GM18499 (cell line): ENCODE measurements around the gene EZH2.

Experiments
- ATAC-seq: cut with Tn5 transposase; IDR thresholded peaks from one replicate; pipeline ENCODE4 v1.9.1; 2021; ENCODE audit warnings: moderate number of reproducible peaks; ENCODE audit not compliant: insufficient read depth, unreplicated experiment

EZH2 gene

GRCh38 chr7:148903504-148903903 lies 19.4 kb upstream of the EZH2 start:
- no peak for ATAC-seq

DNA sequence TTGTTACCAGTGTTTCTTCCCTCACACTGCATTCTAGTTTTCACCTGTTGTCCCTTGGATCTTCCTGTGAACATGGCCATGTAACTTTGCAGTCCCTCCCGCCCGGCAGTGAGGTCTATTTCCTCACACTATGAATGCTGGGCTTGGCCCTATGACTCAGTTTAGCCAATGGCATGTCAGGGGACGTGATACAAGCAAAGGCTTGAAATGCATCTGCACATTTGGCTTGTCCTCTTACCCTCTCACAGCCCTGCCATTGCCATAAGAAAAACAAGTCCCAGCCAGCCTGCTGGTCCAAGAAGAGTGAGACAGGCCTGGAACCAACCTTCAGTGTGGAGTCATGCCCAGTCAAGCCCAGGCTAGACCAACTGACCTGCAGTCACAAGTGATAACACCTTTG lies 17.1 kb upstream of the EZH2 start:
- no peak for ATAC-seq

DNA sequence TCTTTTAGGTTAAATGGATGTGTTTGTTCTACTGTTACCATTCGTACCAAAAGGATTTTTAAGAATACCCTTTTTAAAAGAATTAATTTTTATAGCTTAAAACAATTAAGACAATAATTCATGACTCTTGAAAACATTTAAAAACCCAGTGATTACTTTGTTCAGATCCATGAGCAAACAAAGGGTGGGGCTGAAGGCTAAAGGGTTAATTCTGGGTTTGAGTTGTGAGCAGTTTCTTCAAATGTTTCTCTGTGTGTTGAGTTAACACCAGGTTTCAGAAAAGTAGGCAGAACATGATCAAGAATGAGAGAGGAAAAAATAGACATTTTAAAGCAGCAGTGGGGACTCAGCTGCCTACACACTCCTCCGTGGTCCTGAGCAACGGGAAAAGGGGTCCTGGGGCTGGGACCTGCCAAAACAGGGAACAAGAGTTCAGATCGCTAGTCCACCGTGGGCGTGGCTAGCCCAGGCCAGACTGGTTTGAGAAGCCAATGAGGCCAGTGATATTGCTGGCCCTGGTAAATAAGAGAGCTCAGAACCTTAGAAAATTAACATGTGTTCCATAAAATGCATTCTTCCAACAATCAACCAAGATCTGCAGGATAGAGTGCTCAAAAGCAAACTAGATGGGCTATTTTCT lies 14.9 kb upstream of the EZH2 start:
- ATAC-seq = no peak

GRCh38 chr7:148894591-148894990 lies 10.5 kb upstream of the EZH2 start:
- no peak for ATAC-seq

- no peak for ATAC-seq
Measured at GRCh38 chr7:148893071-148893470, 9.0 kb upstream of the EZH2 start.

- ATAC-seq = no peak
Measured at GRCh38 chr7:148888300-148888699, 4.2 kb upstream of the EZH2 start.

DNA sequence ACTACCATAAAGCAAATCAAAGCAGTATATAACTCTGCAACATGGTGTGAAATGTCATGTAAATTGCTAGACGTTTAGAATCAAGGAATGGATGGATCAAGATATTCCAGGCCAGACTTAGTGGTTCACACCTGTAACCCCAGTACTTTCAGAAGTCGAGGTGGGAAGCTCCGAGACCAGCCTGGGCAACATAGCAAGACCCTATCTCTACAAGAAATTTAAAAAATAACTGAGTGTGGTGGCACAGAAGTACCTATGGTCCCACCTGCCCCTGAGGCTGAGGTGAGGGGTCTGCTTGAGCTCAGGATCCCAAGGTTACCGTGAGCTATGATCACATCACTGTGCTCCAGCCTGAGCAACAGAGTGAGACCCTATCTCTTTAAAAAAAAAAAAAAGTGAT lies 2.8 kb upstream of the EZH2 start:
- ATAC-seq = no peak

- ATAC-seq = peak; percentile 56
Measured at GRCh38 chr7:148884299-148885022, 370 bp upstream of the EZH2 start.

DNA sequence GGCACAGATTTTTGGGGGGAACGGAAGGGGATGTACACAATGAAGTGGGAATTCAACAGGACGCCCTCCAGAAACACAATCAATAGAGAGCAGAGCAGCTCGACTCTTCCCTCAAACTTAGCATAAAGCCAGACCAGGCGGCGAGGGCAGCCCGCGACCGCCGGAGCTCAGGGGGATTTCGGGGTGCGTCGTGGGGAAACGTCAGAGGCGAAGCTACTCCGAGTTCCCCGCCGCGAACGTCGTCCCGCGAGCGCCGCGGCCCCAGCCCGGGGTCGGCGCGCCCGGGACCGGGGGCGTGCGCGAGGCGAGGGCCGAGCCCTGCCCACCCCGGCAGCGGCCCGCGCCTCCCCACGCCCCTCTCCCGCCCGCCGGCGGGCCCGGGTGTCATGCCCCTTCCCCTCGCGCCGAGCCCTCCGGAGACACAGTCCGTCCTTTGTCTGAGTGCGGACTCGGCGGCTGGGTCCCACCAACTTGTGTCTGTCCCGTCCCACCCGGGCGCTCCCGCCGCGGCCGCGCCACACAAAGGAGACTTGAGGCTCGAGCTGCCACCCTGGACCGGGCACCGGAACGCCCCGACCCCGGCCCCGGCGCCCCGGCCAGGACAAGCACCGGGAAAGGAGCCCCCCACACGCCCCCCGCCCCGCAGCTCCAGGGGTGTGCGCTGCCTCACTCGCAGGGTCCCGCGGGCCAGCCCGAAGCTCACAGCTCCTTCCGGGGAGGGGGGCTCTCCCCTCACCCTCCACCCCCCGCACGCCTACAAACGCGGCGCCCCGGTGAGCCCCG lies 634 bp downstream of the EZH2 start:
- ATAC-seq = peak; percentile 7

DNA sequence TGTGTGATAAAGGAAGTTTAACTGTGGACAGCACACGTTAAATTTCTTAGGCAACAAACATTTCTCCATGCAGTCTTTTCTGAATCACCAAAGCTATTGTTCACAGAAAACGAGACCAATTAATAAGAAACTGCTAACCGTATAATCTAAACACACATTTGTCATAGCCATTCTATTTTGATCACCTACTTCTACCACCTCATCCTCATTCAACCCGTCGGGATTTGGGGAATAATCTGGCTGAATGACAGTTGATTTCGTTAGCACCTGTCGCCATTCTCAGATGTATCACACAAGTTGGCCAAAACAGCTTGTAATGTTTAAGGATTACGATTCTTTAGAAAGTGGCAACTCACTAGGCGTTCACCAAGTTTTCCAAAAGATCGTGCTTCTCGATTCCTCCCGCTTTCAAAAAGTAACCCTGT lies 1.2 kb downstream of the EZH2 start:
- ATAC-seq = no peak

- ATAC-seq = no peak
Measured at GRCh38 chr7:148882192-148882591, 1.9 kb downstream of the EZH2 start.

DNA sequence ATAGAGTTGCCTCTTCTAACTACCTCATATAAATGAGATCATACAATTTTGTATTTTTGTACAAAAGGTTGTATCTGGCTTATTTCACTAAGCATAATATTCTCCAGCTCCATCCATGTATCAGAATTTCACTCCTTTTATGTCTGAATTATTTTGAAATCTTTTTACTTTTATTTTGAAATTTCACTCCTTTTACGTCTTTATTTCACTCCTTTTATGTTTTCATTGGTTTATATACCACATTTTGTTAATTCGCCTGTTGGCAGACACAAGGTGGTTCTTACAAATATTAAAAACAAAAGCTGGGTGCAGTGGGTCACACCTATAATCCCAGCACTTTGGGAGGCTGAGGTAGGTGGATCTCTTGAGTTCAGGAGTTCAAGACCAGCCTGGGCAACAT lies 5.8 kb downstream of the EZH2 start:
- ATAC-seq = no peak

DNA sequence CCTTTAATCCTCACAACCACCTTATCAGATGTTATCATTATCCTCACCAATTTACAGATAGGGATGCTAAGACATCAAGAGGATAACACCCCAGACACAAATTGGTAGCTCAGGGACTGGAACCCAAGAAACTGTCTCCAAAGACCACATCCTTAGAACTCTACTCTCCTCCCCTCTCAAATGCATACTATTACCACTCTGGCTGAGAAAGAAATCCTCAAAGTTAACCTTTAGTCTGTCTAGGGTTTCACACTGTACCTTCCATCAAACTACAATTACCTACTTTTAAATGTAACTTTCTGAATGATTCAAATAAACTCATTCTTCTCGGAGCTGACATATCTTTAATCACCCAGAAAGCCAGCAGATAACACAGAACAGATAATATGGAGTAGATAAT lies 6.6 kb downstream of the EZH2 start:
- ATAC-seq = no peak

DNA sequence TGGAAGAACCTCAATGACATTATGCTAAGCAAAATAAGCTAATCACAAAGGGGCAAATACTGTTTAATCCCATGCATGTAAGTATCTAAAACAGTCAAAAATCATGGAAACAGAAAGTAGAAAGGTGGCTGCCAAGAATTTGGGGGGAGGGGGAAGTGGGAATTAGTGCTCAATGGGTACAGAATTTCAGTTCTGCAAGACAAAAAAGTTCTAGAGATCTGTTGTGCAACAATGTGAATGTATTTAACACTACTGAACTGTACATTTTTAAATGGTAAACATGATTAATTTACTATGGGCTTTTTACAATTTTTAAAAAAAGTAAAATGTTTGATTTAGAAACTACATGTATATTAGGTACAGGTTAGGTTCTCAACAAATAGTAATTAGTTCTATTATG lies 11.9 kb downstream of the EZH2 start:
- no peak for ATAC-seq

GRCh38 chr7:148871551-148871950 lies 12.5 kb downstream of the EZH2 start:
- no peak for ATAC-seq

DNA sequence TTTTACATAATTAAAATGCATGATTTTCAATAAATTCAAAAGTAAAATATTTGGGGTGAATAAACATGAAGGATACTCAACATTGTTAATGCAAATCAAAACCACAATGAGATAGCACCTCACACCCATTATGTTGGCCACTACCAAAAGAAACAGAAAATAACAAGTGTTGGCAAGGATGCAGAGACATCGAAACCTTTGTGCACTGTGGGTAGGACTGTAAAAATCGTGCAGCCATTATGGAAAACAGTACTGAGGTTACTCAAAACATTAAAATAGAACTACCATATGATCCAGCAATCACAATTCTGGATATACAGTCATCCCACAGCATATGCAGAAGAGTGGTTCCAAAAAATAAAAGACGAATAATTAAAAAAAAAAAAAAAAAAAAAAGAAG lies 13.1 kb downstream of the EZH2 start:
- ATAC-seq = no peak

- ATAC-seq = no peak
Measured at GRCh38 chr7:148868378-148868674, 15.8 kb downstream of the EZH2 start.

GRCh38 chr7:148867596-148868377 lies 16.3 kb downstream of the EZH2 start:
- ATAC-seq = no peak

DNA sequence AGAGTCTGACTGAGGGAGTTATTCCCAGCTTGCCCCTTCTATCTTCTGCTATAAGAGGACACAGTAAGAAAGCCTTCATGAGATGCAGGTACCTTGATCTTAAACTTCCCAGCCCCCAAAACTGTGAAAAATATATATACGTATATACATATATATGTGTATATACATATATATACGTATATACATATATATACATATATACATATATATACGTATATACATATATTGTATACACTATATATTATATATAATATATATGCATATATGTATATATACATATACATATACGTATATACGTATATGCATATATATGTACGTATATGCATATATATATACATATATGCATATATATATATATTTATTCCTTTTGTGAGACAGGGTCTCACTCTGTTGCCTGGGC lies 17.7 kb downstream of the EZH2 start:
- ATAC-seq = no peak

DNA sequence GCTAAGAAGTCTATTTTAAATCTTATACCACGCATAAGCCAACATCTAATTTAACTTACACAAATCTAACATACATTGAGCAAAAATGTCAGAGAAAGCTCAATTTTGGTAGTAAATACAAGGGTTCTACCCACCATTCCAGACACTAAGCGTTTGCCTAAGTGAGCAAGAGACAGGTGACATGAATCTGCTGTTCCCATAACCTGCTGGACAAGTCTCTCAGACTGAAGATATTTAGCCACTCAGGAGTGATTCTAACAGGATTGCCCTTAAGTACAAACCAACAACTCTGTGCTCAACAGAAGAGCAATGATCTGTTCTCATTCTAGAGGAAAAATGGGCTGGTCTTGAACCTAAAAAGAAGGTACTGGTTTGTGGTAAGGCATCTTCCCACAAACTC lies 18.8 kb downstream of the EZH2 start:
- ATAC-seq = no peak

DNA sequence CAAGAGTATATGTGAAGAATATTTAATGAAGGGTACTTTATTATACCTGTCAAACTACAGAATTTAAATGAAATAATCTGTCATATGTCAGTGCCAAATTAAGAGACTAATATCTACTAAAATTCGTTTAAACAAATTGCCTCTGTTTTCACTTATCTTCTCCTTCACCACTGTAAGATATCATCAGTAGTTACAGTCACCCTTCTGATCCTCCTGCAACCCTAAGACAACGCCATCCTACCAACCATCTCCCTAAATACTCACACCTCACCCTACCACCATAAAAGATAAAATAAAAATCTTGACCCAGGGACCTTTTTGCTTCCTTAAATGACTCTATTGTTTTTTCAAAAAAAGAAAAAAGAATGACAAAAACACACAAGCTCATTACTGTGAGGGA lies 20.8 kb downstream of the EZH2 start:
- ATAC-seq = no peak
